Body of pancreas (tissue), 4 donors: ENCODE data around the gene CDCA8. TPM values are rescaled to one million over a fixed set of nuclear protein-coding genes. Genes with fewer than 3 reads are reported as not detected.

ENCODE experiments used
- ATAC-seq: fragments of 150-250 bp; one replicate; pipeline ENCODE4 v1.9.1; 2016
- DNase-seq, 4 donors: peaks; one replicate each; pipeline ENCODE4 v3.0.0-alpha.2; 2019
- H3K27ac ChIP-seq, 4 donors: fragments of 200-600 bp; sonication (generic); 1 replicate in 3 of 4; 2 replicates in 1 of 4; pipeline versions ENCODE4 v1.5.1 to v1.6.1; 2016 to 2019; ENCODE audit warnings: mild to moderate bottlenecking in 1 of 4, mixed read lengths in 1 of 4, moderate library complexity in 1 of 4
- H3K27me3 ChIP-seq, 2 donors: fragments of 200-600 bp; sonication (generic); one replicate each; pipeline ENCODE4 v1.6.0; 2016; ENCODE audit warnings: mild to moderate bottlenecking in 1 of 2
- H3K36me3 ChIP-seq, 2 donors: fragments of 200-600 bp; sonication (generic); replicated peaks in 1 of 2; 2 replicates each; pipeline ENCODE4 v1.5.1; 2016; ENCODE audit warnings: low read depth in 2 of 2; ENCODE audit not compliant: insufficient read depth in 1 of 2
- H3K4me1 ChIP-seq: fragments of 200-600 bp; sonication (generic); one replicate; pipeline ENCODE4 v1.6.0; 2016
- H3K4me3 ChIP-seq, 2 donors: fragments of 200-600 bp; sonication (generic); 1 replicate in 1 of 2; 2 replicates in 1 of 2; pipeline ENCODE4 v1.5.1; 2016 to 2019
- H3K9me3 ChIP-seq, 3 donors: fragments of 200-600 bp; sonication (generic); 1 replicate in 2 of 3; 2 replicates in 1 of 3; pipeline ENCODE4 v1.5.1; 2016
- POLR2A ChIP-seq, 3 donors: fragments of 450-650 bp; IDR thresholded peaks; one replicate each; pipeline ENCODE4 v1.6.1; 2016; ENCODE audit warnings: antibody characterized with exemption in 3 of 3, mild to moderate bottlenecking in 2 of 3
- WGBS, 2 donors: methylation state at CpG; one replicate each; pipeline ENCODE4 v1.1.5; 2017; 5-methylcytosine and 5-hydroxymethylcytosine counted together
- intact Hi-C: fragments of 100-400 bp; cut with DNase I; formaldehyde crosslinking; loops from one replicate; pipeline ENCODE4 v1.15.1; 2023
- total RNA-seq, 2 donors: library from RNA; depleted of rRNA; stranded (reverse); fragments of >200 nt; gene quantifications; one replicate each; pipeline ENCODE4 v1.1.0, GENCODE V29; 2016
- TF ChIP-seq, protein P1 (sequence below), 7 experiments: fragments of 450-650 bp in 4 of 7; fragments of 200-600 bp in 3 of 7; sonication (generic) in 3 of 7; IDR thresholded peaks; one replicate each; pipeline ENCODE4 v1.5.1; 2016 to 2019; ENCODE audit warnings: antibody characterized with exemption in 7 of 7

The CDCA8 gene
- total RNA-seq, 2 donors from 2014 or later = not detected

- H3K27me3 ChIP-seq = no peaks in the 10 kb centered on the region
- TF ChIP-seq, protein P1, sequence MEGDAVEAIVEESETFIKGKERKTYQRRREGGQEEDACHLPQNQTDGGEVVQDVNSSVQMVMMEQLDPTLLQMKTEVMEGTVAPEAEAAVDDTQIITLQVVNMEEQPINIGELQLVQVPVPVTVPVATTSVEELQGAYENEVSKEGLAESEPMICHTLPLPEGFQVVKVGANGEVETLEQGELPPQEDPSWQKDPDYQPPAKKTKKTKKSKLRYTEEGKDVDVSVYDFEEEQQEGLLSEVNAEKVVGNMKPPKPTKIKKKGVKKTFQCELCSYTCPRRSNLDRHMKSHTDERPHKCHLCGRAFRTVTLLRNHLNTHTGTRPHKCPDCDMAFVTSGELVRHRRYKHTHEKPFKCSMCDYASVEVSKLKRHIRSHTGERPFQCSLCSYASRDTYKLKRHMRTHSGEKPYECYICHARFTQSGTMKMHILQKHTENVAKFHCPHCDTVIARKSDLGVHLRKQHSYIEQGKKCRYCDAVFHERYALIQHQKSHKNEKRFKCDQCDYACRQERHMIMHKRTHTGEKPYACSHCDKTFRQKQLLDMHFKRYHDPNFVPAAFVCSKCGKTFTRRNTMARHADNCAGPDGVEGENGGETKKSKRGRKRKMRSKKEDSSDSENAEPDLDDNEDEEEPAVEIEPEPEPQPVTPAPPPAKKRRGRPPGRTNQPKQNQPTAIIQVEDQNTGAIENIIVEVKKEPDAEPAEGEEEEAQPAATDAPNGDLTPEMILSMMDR (IDR thresholded peaks at IDR 0.05) = peak in 4 of 7 experiments; percentile 12 to 31 (median 17)
- no peak for TF ChIP-seq POLR2A (IDR thresholded peaks at IDR 0.05)
- no peaks in the 10 kb centered on the region for H3K36me3 ChIP-seq
- intact Hi-C loops = loop anchor here (10.0 kb wide), 2 partner anchors 103 to 163 kb away; partner anchors contain the start of genes MANEAL and MTF1
- WGBS, 2 donors = 2 to 20% methylated on average over 1 to 21 of the region's 45 CpGs
- peak overlapping the region; percentile 50 to 74 for H3K4me3 ChIP-seq
- H3K4me1 ChIP-seq = peaks cover 35% of the 10 kb centered on the region
- peak; percentile 54 to 80 (median 66) for DNase-seq
- H3K9me3 ChIP-seq = no peaks in the 10 kb centered on the region
- peak; percentile 15 for ATAC-seq
- peak overlapping the region; percentile 75 to 90 (median 85) for H3K27ac ChIP-seq
Measured at GRCh38 chr1:37691497-37692077, 729 bp upstream of the CDCA8 start.

DNA sequence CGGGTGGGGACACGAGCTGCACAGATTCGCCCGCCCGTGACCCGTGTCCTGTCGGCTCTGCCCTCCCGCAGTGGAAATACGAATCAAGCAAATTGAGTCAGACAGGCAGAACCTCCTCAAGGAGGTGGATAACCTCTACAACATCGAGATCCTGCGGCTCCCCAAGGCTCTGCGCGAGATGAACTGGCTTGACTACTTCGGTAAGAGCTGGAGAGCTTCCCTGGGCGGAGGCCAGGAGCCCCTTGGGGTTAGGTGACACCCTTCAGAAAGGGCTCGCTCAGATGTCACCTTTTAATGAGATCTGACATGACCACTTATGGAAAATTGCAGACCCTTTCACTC lies 489 bp downstream of the CDCA8 start:
- 1 to 3% methylated on average over 9 to 16 of the region's 16 CpGs for WGBS, 2 donors
- TF ChIP-seq POLR2A (IDR thresholded peaks at IDR 0.05) = no peak
- TF ChIP-seq, protein P1 (IDR thresholded peaks at IDR 0.05) = no peak
- Histone ChIP-seq H3K27me3 (no peaks in the 10 kb centered on the region), H3K4me1 (peaks cover 35% of the 10 kb centered on the region), H3K27ac (peak overlapping the region in 2 of 4 donors; percentile 31 to 82), H3K4me3 (peak overlapping the region; percentile 14 to 71), H3K36me3 (no peaks in the 10 kb centered on the region), H3K9me3 (no peaks in the 10 kb centered on the region)
- DNase-seq (peak in 2 of 4 donors; percentile 10 to 20), ATAC-seq (no peak)
- intact Hi-C loops = loop anchor here (10.0 kb wide), 2 partner anchors 102 to 162 kb away; partner anchors contain the start of genes MANEAL and MTF1

DNA sequence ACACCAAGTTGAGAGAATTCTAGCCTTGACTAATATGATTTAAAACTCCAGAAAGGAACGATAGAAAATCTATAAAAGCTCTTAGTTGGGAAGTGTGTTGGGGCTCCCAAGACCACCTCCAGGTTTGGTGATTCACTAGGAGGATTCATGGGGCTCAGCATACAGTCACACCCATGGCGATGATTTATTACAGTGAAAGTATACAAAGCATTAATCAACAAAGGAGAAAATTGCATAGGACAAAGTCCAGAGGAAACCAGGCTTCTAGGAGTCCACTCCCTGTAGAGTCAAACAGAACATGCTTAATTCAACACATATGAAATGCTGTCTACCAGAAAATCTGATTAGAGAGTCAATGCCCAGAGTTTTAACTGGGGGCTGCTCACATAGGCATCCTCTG lies 4.8 kb downstream of the CDCA8 start:
- Histone ChIP-seq H3K4me1 (peaks cover 4% of the 10 kb centered on the region), H3K4me3 (no peak overlapping the region), H3K36me3 (no peaks in the 10 kb centered on the region), H3K27ac (no peak overlapping the region), H3K27me3 (no peaks in the 10 kb centered on the region), H3K9me3 (no peaks in the 10 kb centered on the region)
- DNase-seq (no peak), ATAC-seq (no peak)
- WGBS, 2 donors = 67 to 73% methylated on average over 2 of the region's 2 CpGs
- TF ChIP-seq, protein P1 (IDR thresholded peaks at IDR 0.05) = no peak
- no peak for TF ChIP-seq POLR2A (IDR thresholded peaks at IDR 0.05)
- intact Hi-C loops = loop anchor here (10.0 kb wide), 2 partner anchors 98 to 158 kb away; partner anchors contain the start of genes MANEAL and MTF1

- intact Hi-C loops = loop anchor here (10.0 kb wide), 2 partner anchors 97 to 157 kb away; partner anchors contain the start of genes MANEAL and MTF1
- Histone ChIP-seq H3K4me1 (peaks cover 2% of the 10 kb centered on the region), H3K27ac (no peak overlapping the region)
Measured at GRCh38 chr1:37697737-37698136, 5.4 kb downstream of the CDCA8 start.

More at GRCh38 chr1:37697737-37698136, 5.4 kb downstream of the CDCA8 start:
- no peaks in the 10 kb centered on the region for H3K27me3 ChIP-seq
- H3K4me3 ChIP-seq = no peak overlapping the region
- 65 to 76% methylated on average over 2 of the region's 2 CpGs for WGBS, 2 donors
- no peaks in the 10 kb centered on the region for H3K9me3 ChIP-seq
- no peaks in the 10 kb centered on the region for H3K36me3 ChIP-seq
- DNase-seq = no peak
- no peak for TF ChIP-seq POLR2A (IDR thresholded peaks at IDR 0.05)
- TF ChIP-seq, protein P1 (IDR thresholded peaks at IDR 0.05) = no peak
- no peak for ATAC-seq
